OCI-LY7 (cell line): ENCODE results near the gene PPP1R3G. TPM values are rescaled to one million over a fixed set of nuclear protein-coding genes. Genes with fewer than 3 reads are reported as not detected.

Source experiments
- BruUV-seq: library from RNA; stranded (reverse); fragments of 400-500 nt; replicated peaks from 2 replicates; lab custom pipeline; 2021; lab: Mats Ljungman, UMichigan
- CTCF ChIA-PET: fragments of 300-600 bp; sonication (Branson Sonifier 250); formaldehyde crosslinking; loops from one replicate; lab custom pipeline; 2022; ENCODE audit warnings: antibody characterized with exemption; ENCODE audit not compliant: unreplicated experiment; lab: Charles Lee
- POLR2A ChIA-PET: fragments of 300-600 bp; sonication (Branson Sonifier 250); formaldehyde crosslinking; loops from one replicate; lab custom pipeline; 2022; ENCODE audit warnings: antibody characterized with exemption; lab: Charles Lee
- DNase-seq: peaks from one replicate; pipeline ENCODE4 v3.0.0-alpha.2; 2015; ENCODE audit warnings: low spot score
- H2AFZ ChIP-seq: fragments of 200-600 bp; sonication (generic), shearing (Covaris generic); 2 replicates; pipeline ENCODE4 v1.6.1; 2014; ENCODE audit warnings: mild to moderate bottlenecking, antibody characterized with exemption, low read length, moderate library complexity
- H3K27ac ChIP-seq: fragments of 200-600 bp; sonication (generic); 2 replicates; pipeline ENCODE4 v1.5.1; 2014; ENCODE audit warnings: mixed run types, low read depth, mild to moderate bottlenecking, moderate library complexity, low read length, inconsistent platforms; ENCODE audit not compliant: poor library complexity, severe bottlenecking
- H3K36me3 ChIP-seq: fragments of 200-600 bp; sonication (generic); 2 replicates; pipeline ENCODE4 v1.6.1; 2014; ENCODE audit warnings: mild to moderate bottlenecking, antibody characterized with exemption, low read length, moderate library complexity, mixed read lengths; ENCODE audit not compliant: insufficient read depth
- H3K4me1 ChIP-seq: fragments of 200-600 bp; sonication (generic); 2 replicates; pipeline ENCODE4 v1.5.1; 2014; ENCODE audit warnings: mild to moderate bottlenecking, low read length; ENCODE audit not compliant: insufficient read depth, poor library complexity, severe bottlenecking
- H3K4me2 ChIP-seq: fragments of 200-600 bp; sonication (generic); 2 replicates; pipeline ENCODE4 v1.6.1; 2014; ENCODE audit warnings: mild to moderate bottlenecking, low read length
- H3K4me3 ChIP-seq: fragments of 200-600 bp; sonication (generic); 2 replicates; pipeline ENCODE4 v1.5.1; 2014; ENCODE audit warnings: mild to moderate bottlenecking, low read depth, low read length; ENCODE audit not compliant: poor library complexity, severe bottlenecking
- H3K79me2 ChIP-seq: fragments of 200-600 bp; sonication (generic); 2 replicates; pipeline ENCODE4 v1.6.1; 2016; ENCODE audit warnings: low read depth, mild to moderate bottlenecking, low read length, moderate library complexity, mixed read lengths; ENCODE audit not compliant: insufficient read depth
- H3K9me2 ChIP-seq: fragments of 200-600 bp; sonication (generic); 2 replicates; pipeline ENCODE4 v1.6.1; 2016; ENCODE audit warnings: mild to moderate bottlenecking, low read length, mixed read lengths; ENCODE audit not compliant: insufficient read depth
- H3K9me3 ChIP-seq: fragments of 200-600 bp; sonication (generic); 2 replicates; pipeline ENCODE4 v1.6.1; 2014; ENCODE audit warnings: mild to moderate bottlenecking, mixed run types, low read length, mixed read lengths
- H4K20me1 ChIP-seq: fragments of 200-600 bp; sonication (generic); 2 replicates; pipeline ENCODE4 v1.6.1; 2014; ENCODE audit warnings: mild to moderate bottlenecking, antibody characterized with exemption, low read length, moderate library complexity, mixed read lengths; ENCODE audit not compliant: insufficient read depth
- CTCF ChIP-seq: fragments of 200-600 bp; sonication (generic); conservative IDR thresholded peaks from 2 replicates; pipeline ENCODE4 v1.5.1; 2014; ENCODE audit warnings: mild to moderate bottlenecking, antibody characterized with exemption, low read length, moderate library complexity, mixed read lengths
- EZH2phosphoT487 ChIP-seq: fragments of 200-600 bp; sonication (generic); IDR thresholded peaks from 2 replicates; pipeline ENCODE4 v1.6.1; 2018; ENCODE audit warnings: low read depth, borderline replicate concordance, mild to moderate bottlenecking, mixed run types, antibody characterized with exemption, low read length, moderate library complexity, mixed read lengths
- intact Hi-C: fragments of 100-400 bp; cut with micrococcal nuclease; formaldehyde crosslinking; loops from one replicate; pipeline ENCODE4 v1.10.0; 2022; ENCODE audit not compliant: unreplicated experiment
- total RNA-seq, 2 experiments: library from RNA; depleted of rRNA in 1 of 2; stranded (reverse); fragments of >200 nt in 1 of 2; shearing (Covaris generic) in 1 of 2; gene quantifications; 2 replicates each; pipeline ENCODE4 v1.2.3, GENCODE V29; 2014 to 2022

The PPP1R3G gene
- total RNA-seq, 2 experiments from 2014 or later = 0.10 to 0.13 TPM

- POLR2A ChIA-PET = no interaction called here
- Histone ChIP-seq H4K20me1 (no peaks in the 10 kb centered on the region), H3K79me2 (no peaks in the 10 kb centered on the region), H3K4me2 (no peak overlapping the region), H3K9me3 (peaks cover 12% of the 10 kb centered on the region; the same call in 1 of the 2 replicates), H3K4me3 (no peak overlapping the region), H3K36me3 (no peaks in the 10 kb centered on the region), H3K4me1 (no peaks in the 10 kb centered on the region), H3K27ac (no peak overlapping the region), H2AFZ (no peak overlapping the region), H3K9me2 (no peaks in the 10 kb centered on the region)
- CTCF ChIA-PET = no interaction called here
- TF ChIP-seq EZH2phosphoT487 (no peak), CTCF (no peak)
- intact Hi-C loops = no loop called here
- no peak for DNase-seq
- BruUV-seq = no TSS peak
Observed at GRCh38 chr6:5054245-5054873, 30.8 kb upstream of the PPP1R3G start.

GRCh38 chr6:5055118-5055517 is 30.0 kb upstream of the PPP1R3G start:
- Histone ChIP-seq H3K4me2 (no peak overlapping the region), H3K4me1 (no peaks in the 10 kb centered on the region), H3K36me3 (no peaks in the 10 kb centered on the region), H4K20me1 (no peaks in the 10 kb centered on the region), H2AFZ (no peak overlapping the region), H3K9me2 (no peaks in the 10 kb centered on the region), H3K27ac (no peak overlapping the region), H3K9me3 (peaks cover 12% of the 10 kb centered on the region; the same call in 1 of the 2 replicates), H3K79me2 (no peaks in the 10 kb centered on the region), H3K4me3 (no peak overlapping the region)
- TF ChIP-seq EZH2phosphoT487 (no peak), CTCF (no peak)
- intact Hi-C loops = no loop called here
- POLR2A ChIA-PET = no interaction called here
- no TSS peak for BruUV-seq
- DNase-seq = no peak
- CTCF ChIA-PET = no interaction called here

GRCh38 chr6:5058254-5058653 is 26.9 kb upstream of the PPP1R3G start:
- no peaks in the 10 kb centered on the region for H3K36me3 ChIP-seq
- no peaks in the 10 kb centered on the region for H3K9me3 ChIP-seq
- no peak for TF ChIP-seq CTCF
- no peaks in the 10 kb centered on the region for H4K20me1 ChIP-seq
- H2AFZ ChIP-seq = no peak overlapping the region
- BruUV-seq = no TSS peak
- no peaks in the 10 kb centered on the region for H3K9me2 ChIP-seq
- peaks cover 15% of the 10 kb centered on the region for H3K4me1 ChIP-seq
- H3K4me2 ChIP-seq = no peak overlapping the region
- no peaks in the 10 kb centered on the region for H3K79me2 ChIP-seq
- ChIA-PET CTCF (no interaction called here), POLR2A (no interaction called here)
- intact Hi-C loops = no loop called here
- H3K4me3 ChIP-seq = no peak overlapping the region
- H3K27ac ChIP-seq = no peak overlapping the region
- no peak for DNase-seq
